Measurements from ENCODE around the gene ALKBH2. TPM values are rescaled to one million over a fixed set of nuclear protein-coding genes. Genes with fewer than 3 reads are reported as not detected.
"Not testable (repeated sequence)": the region's sequence is repeated elsewhere in the genome, so short reads cannot be mapped to it uniquely, and the experiment has no call there.

ALKBH2 gene
- total RNA-seq, 2 experiments from 2014 or later: 43.8 to 46.3 TPM

DNA sequence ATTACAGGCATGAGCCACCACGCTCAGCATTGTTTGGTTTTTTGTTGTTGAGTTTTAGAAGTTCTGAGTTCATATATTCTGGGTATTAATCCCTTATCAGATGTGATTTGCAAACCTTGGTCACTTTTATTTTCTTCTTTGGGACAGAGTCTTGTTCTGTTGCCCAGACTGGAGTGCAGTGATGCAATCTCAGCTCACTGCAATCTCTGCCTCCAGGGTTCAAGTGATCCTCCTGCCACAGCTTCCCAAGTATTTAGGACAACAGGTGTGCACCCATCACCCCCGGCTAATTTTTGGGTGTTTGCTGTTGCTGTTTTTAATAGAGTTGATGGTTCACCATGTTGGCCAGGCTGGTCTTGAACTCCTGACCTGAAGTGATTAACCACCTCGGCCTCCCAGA lies 29.1 kb downstream of the ALKBH2 start:
- Mint-ChIP-seq H3K9me3 (no peaks in the 10 kb centered on the region), H3K4me3 (no peak overlapping the region), H3K36me3 (peaks cover 6% of the 10 kb centered on the region)

DNA sequence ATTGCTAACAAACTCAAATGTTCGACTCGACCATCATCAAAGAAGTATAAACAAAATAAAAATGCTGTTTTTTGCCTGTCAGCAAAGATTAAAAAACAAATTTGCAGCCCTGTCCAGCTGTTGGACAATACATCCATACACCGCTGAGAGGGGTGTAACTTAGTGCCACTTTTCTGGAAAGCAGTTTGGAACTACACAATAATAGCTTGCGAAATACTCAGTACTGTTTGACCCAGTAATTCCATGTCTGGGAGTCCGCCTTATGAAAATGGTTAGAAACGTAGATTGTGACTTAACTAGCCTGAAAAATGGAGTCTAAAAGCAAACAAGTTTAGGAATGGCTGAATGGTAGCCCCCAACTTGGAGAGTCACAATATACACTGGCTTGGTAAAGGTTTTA lies 34.5 kb downstream of the ALKBH2 start:
- H3K36me3 Mint-ChIP-seq: peaks cover 4% of the 10 kb centered on the region
- H3K27me3 Mint-ChIP-seq: no peaks in the 10 kb centered on the region
- H3K4me3 Mint-ChIP-seq: no peak overlapping the region

More for the DNA sequence above, 29.1 kb downstream of the ALKBH2 start:
- no peak for DNase-seq
- no peaks in the 10 kb centered on the region for H3K27me3 Mint-ChIP-seq
- H3K27ac Mint-ChIP-seq: no peak overlapping the region
- H3K4me1 Mint-ChIP-seq: peaks cover 3% of the 10 kb centered on the region

DNA sequence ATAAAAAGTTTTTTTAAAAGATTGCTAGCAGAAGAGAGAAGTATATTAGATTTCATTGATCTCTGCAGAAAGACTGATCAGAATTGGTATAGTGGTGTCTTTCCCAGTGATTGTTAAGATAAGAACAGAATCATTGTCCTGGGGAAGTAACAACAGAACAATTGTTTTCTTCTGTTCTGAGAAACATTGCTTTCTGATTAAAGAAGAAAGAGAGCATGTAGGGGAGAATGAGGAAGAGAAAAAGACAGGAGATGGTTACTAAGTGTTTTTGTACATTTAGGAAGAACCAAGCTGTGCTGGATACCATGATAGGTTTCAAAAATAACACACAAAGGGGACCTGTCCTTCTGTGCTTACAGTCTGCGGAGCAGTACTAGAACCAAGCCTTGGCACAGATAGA lies 35.9 kb downstream of the ALKBH2 start:
- Mint-ChIP-seq H3K27me3 (no peaks in the 10 kb centered on the region), H3K9me3 (no peaks in the 10 kb centered on the region), H3K36me3 (no peaks in the 10 kb centered on the region), H3K4me3 (no peak overlapping the region), H3K27ac (no peak overlapping the region), H3K4me1 (no peaks in the 10 kb centered on the region)
- DNase-seq: no peak

More for the DNA sequence above, 34.5 kb downstream of the ALKBH2 start:
- Mint-ChIP-seq H3K9me3 (no peaks in the 10 kb centered on the region), H3K4me1 (peaks cover 3% of the 10 kb centered on the region), H3K27ac (no peak overlapping the region)
- no peak for DNase-seq

DNA sequence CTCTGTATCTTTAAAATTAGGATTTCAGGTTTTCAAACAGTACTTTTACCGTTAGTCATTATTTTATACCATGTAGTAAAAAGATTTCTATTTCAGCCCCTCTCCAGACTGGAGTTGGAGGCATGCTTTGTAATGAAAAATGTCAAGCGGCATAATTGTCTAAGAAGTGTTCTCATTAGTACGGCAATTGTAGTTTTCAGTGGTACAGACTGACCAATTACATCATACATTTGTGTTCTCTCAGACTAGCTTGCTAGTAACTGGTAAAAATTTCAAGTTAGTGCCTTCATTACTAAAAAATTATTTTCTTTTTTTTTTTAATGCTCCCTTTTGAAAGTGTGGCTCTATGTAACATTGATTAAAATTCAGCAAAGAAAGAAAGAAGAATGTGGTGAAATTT lies 36.4 kb downstream of the ALKBH2 start:
- Mint-ChIP-seq H3K9me3 (no peaks in the 10 kb centered on the region), H3K27me3 (no peaks in the 10 kb centered on the region), H3K36me3 (peaks cover 4% of the 10 kb centered on the region), H3K27ac (no peak overlapping the region), H3K4me3 (no peak overlapping the region), H3K4me1 (no peaks in the 10 kb centered on the region)
- DNase-seq: no peak

DNA sequence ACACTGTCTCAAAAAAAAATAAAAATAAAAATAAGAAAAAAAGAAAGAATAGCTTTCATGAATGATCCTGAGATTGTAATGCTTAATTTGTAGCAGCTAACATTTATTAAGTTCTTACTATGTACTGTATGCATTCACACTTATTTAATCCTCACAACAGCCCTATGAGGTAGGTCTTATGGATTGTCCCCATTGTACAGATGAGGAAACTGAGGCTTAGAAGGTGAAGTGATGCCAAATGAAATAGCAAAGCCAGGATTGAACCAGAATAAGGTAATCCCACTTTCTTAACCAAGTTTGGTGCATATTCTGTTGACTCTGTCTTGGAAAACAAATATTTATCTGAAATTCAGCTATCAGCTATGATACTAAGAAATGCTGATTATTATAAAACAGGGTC lies 38.8 kb downstream of the ALKBH2 start:
- no peak overlapping the region for H3K4me3 Mint-ChIP-seq

DNA sequence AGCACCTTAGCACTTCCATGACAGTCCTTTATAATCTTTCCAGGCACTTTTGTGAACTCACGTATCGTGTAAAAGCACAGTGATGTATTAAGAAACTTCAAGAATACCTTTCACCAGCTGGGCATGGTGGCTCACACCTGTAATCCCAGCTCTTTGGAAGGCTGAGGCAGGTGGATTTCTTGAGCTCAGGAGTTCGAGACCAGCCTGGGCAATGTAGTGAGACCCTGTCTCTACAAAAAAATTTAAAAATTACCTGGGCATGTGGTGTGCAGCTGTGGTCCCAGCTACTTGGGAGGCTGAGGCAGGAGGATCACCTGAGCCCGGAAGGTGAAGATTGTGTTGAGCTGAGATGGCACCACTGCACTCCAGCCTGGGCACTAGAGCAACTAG lies 39.2 kb downstream of the ALKBH2 start:
- H3K9me3 Mint-ChIP-seq, H3K27me3 Mint-ChIP-seq, H3K4me1 Mint-ChIP-seq, H3K36me3 Mint-ChIP-seq, DNase-seq: not testable (repeated sequence)
- Mint-ChIP-seq H3K27ac (peak overlapping the region; percentile 97), H3K4me3 (peak overlapping the region; percentile 91)

More for the DNA sequence above, 38.8 kb downstream of the ALKBH2 start:
- peak overlapping the region; percentile 97 for H3K27ac Mint-ChIP-seq
- no peaks in the 10 kb centered on the region for H3K4me1 Mint-ChIP-seq
- no peak for DNase-seq
- H3K27me3 Mint-ChIP-seq: no peaks in the 10 kb centered on the region
- H3K9me3 Mint-ChIP-seq: no peaks in the 10 kb centered on the region
- H3K36me3 Mint-ChIP-seq: peaks cover 4% of the 10 kb centered on the region

DNA sequence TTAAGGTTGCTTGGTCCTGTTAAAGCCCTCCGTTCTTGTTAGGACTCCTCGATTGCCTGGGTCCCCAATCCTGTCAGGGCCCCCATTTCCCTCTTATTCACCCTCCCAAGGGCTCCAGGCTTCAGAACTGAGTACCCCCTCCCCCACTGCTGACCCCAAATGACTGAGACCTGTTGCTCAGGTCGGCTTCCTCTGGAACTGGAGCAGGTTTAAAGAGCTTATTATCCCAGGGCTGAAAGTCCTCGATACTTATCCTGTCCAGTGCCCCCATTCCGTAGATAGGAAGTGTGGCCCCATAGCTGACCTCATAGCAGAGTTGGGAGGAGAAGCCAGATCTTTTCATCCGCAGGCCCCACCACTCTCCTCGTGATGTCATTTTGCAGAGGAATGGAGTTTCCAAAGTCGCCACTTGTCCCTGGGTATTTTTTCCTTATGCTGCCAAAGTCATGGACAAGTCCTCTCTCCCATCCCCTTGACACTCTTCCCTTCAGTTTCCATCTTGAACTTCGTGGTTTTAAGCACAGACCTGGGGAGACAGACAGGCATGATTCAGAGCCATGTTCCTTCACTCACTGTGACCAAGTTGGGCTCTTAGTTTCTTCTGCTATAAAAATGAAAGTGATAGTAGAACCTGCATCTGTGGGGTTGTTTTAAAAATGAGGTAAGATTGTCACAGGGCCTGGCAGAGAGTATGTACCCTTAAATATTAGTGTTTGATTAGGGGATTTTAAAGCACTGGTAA lies 39.7 kb downstream of the ALKBH2 start:
- H3K27ac Mint-ChIP-seq: peak overlapping the region; percentile 97
- H3K27me3 Mint-ChIP-seq: no peaks in the 10 kb centered on the region
- no peaks in the 10 kb centered on the region for H3K4me1 Mint-ChIP-seq
- H3K36me3 Mint-ChIP-seq: peaks cover 4% of the 10 kb centered on the region
- peak overlapping the region; percentile 91 for H3K4me3 Mint-ChIP-seq
- peak; percentile 38 for DNase-seq
- no peaks in the 10 kb centered on the region for H3K9me3 Mint-ChIP-seq

DNA sequence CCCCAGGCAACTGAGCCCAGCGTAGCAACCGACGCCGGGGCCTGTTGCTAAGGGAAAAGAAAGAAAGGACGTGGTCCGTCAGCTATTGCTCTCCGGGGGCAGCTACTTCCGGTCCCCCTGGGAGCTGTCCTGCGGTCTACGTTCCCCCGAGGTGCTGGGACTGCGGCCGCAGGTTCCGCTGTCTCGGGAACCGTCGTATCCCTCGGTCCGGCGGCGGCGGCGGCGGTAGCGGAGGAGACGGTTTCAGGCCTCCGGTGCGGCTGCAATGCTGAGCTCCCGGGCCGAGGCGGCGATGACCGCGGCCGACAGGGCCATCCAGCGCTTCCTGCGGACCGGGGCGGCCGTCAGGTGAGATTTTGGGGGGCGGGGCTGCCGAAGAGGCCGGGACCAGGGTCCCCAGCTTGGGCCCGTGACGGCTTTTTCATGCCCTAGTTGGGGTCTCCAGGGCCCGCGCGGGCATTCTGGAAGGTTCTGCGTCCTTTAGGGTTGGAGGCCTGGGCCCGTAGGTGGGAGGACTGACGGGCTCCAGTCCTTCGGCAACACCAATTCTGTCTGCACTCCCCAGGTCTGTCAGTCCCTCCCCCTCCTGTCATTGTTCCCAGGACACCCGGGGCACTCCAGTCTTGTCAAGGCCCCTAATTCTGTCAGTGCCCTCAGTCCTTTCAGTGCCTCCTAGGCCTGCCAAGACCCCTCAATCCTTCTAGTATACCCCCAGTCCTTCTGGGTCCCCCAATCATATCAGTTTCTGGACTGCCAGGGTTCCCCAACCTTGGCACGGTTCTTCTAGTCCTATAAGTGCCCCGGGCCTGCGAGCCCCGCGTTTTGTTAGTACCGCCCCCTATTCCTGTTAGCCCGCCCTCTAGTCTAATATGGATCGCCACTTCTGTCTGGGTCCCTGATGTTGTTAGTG lies 40.6 kb downstream of the ALKBH2 start, which contains the start of gene USP30:
Gene USP30, plus strand, starts transcription at position 163 of the 910 bp plus-strand sequence. Its CDS starts 103 bp downstream, at position 266.
- Mint-ChIP-seq H3K27ac (peak within 1 kb of the TSS; percentile 97), H3K9me3 (no peaks in the 10 kb centered on the region), H3K4me3 (peak within 1 kb of the TSS; percentile 91), H3K27me3 (no peaks in the 10 kb centered on the region), H3K4me1 (no peaks in the 10 kb centered on the region), H3K36me3 (peaks cover 4% of the 10 kb centered on the region)
- peak; percentile 83 for DNase-seq

DNA sequence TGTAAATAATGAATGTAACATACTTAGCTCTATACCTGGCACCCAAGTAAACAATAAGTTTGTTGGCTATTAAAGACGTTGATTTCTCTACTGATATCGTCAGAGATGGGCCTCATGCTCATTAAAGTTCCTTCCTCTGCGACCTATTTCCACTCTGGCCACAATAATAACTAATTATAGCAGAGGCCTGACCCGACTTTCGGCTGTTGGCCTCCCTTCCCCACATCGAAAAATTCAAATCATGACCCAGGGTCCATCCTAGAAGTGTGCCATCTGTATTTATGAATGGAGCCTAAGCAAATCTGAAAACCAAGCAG lies 41.2 kb downstream of the ALKBH2 start:
- no peaks in the 10 kb centered on the region for H3K9me3 Mint-ChIP-seq
- peak overlapping the region; percentile 97 for H3K27ac Mint-ChIP-seq

DNA sequence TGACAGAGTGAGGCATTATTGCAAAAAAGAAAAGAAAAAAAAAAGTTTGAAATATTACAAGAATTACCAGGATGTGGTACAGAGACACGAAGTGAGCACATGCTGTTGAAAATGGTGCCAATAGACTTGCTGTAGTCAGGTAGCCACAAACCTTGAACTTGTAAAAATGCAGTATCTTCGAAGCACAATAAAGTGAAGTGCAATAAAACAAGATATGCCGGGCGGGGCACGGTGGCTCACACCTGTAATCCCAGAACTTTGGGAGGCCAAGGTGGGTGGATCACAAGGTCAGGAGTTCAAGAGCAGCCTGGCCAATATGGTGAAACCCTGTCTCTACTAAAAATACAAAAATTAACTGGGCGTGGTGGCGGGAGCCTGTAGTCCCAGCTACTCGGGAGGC lies 43.5 kb downstream of the ALKBH2 start:
- H3K9me3 Mint-ChIP-seq, H3K27me3 Mint-ChIP-seq, H3K4me1 Mint-ChIP-seq, H3K27ac Mint-ChIP-seq, DNase-seq, H3K36me3 Mint-ChIP-seq, H3K4me3 Mint-ChIP-seq: not testable (repeated sequence)

More for the DNA sequence above, 41.2 kb downstream of the ALKBH2 start:
- Mint-ChIP-seq H3K4me3 (peak overlapping the region; percentile 91), H3K4me1 (peaks cover 2% of the 10 kb centered on the region), H3K36me3 (peaks cover 4% of the 10 kb centered on the region), H3K27me3 (no peaks in the 10 kb centered on the region)
- no peak for DNase-seq

DNA sequence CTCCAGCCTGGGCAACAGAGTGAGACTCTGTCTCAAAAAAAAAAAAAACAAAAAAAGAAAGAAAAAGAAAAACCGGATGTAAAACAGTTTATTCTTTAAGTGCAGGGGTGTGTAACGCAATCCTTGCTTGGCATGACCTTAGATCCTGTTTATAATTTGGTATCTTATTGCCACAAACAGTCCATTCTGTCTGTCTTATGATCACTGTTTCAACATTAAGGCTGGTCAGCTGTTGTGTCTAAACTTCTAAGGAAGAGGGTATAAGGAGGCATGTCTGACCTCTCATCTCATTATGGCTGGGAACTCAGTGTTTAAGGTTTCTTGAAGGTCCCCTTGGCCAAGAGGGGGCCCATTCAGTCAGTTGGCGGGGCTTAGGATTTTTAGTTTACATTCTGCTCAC lies 44.6 kb downstream of the ALKBH2 start:
- H3K27ac Mint-ChIP-seq, H3K4me1 Mint-ChIP-seq, H3K9me3 Mint-ChIP-seq, DNase-seq, H3K4me3 Mint-ChIP-seq, H3K27me3 Mint-ChIP-seq, H3K36me3 Mint-ChIP-seq: not testable (repeated sequence)

DNA sequence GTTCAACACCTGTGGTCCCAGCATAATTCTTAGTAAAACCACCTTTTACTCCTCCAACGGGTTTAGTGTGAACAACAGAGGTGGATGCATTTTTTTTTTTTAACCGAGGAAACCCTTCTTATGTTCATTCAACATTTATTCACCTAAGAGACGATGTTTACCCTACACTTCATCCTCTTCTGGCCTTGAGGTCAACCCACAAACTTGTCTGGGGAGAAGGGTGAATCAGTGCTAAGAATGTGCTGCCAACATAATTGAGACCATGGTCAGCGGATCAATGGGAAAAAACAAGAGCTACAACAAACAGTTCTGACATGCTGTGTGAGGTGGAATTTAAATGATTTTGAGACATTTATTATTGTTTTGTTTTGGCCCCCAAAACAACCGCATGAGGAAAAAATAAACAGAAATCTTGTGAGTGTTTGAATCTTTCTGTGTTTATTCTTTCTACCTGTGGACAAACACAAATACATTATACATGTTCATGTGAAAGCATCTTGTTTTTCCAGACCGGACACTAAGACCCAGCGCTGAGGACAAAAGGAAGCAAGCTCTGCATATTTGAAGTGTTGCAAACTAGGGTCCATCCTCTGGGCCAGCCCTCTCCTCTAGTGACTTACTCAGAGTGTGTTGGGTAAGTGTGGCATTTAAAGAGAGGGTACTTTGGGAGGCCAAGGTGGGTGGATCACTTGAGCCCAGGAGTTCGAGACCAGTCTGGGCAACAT lies 46.0 kb downstream of the ALKBH2 start:
- no peak for DNase-seq
- H3K27me3 Mint-ChIP-seq: no peaks in the 10 kb centered on the region
- peak overlapping the region; percentile 64 for H3K27ac Mint-ChIP-seq
- peaks cover 3% of the 10 kb centered on the region for H3K36me3 Mint-ChIP-seq
- peaks cover 2% of the 10 kb centered on the region for H3K4me1 Mint-ChIP-seq
- H3K4me3 Mint-ChIP-seq: no peak overlapping the region
- no peaks in the 10 kb centered on the region for H3K9me3 Mint-ChIP-seq

DNA sequence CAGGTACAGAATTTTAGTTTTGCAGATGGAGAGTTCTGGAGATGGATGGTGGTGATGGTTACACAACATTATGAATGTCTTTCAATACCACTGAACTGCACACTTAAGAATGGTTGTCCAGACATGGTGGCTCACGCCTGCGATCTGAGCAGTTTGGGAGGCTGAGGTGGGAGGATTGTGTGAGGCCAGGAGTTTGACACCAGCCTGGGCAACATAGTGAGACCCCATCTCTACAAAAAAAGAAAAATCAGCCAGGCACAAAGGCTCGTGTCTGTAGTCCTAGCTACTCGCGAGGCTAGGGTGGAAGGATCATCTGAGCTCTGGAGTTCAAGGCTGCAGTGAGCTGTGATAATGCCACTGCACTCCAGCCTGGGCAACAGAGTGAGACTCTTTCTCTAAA lies 49.0 kb downstream of the ALKBH2 start:
- peaks cover 3% of the 10 kb centered on the region for H3K36me3 Mint-ChIP-seq
- peaks cover 10% of the 10 kb centered on the region for H3K27me3 Mint-ChIP-seq
- peaks cover 2% of the 10 kb centered on the region for H3K4me1 Mint-ChIP-seq
- H3K27ac Mint-ChIP-seq: no peak overlapping the region
- no peak overlapping the region for H3K4me3 Mint-ChIP-seq
- H3K9me3 Mint-ChIP-seq: no peaks in the 10 kb centered on the region
- DNase-seq: no peak
